ENCODE results near the gene KCNK7. TPM values are rescaled to one million over a fixed set of nuclear protein-coding genes. Genes with fewer than 3 reads are reported as not detected.

The KCNK7 gene
- total RNA-seq, 1 donor = not detected

GRCh38 chr11:65560555-65561418, 34.8 kb downstream of the KCNK7 start:
- no peak overlapping the region for H3K4me3 ChIP-seq (ENCODE audit: low read depth, low read length)
- TF ChIP-seq, protein P1, sequence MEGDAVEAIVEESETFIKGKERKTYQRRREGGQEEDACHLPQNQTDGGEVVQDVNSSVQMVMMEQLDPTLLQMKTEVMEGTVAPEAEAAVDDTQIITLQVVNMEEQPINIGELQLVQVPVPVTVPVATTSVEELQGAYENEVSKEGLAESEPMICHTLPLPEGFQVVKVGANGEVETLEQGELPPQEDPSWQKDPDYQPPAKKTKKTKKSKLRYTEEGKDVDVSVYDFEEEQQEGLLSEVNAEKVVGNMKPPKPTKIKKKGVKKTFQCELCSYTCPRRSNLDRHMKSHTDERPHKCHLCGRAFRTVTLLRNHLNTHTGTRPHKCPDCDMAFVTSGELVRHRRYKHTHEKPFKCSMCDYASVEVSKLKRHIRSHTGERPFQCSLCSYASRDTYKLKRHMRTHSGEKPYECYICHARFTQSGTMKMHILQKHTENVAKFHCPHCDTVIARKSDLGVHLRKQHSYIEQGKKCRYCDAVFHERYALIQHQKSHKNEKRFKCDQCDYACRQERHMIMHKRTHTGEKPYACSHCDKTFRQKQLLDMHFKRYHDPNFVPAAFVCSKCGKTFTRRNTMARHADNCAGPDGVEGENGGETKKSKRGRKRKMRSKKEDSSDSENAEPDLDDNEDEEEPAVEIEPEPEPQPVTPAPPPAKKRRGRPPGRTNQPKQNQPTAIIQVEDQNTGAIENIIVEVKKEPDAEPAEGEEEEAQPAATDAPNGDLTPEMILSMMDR (IDR thresholded peaks at IDR 0.05; ENCODE audit: insufficient read depth, low read depth, low read length) = no peak
- peak; percentile 73 for DNase-seq (ENCODE audit: low read depth)

GRCh38 chr11:65559951-65560537, 35.6 kb downstream of the KCNK7 start:
- DNase-seq (ENCODE audit: low read depth) = peak; percentile 23
- TF ChIP-seq, protein P1 (IDR thresholded peaks at IDR 0.05; ENCODE audit: insufficient read depth, low read depth, low read length) = no peak
- H3K4me3 ChIP-seq (ENCODE audit: low read depth, low read length) = no peak overlapping the region

GRCh38 chr11:65559535-65559934, 36.1 kb downstream of the KCNK7 start:
- no peak for DNase-seq (ENCODE audit: low read depth)
- no peak overlapping the region for H3K4me3 ChIP-seq (ENCODE audit: low read depth, low read length)
- TF ChIP-seq, protein P1 (IDR thresholded peaks at IDR 0.05; ENCODE audit: insufficient read depth, low read depth, low read length) = no peak

DNA sequence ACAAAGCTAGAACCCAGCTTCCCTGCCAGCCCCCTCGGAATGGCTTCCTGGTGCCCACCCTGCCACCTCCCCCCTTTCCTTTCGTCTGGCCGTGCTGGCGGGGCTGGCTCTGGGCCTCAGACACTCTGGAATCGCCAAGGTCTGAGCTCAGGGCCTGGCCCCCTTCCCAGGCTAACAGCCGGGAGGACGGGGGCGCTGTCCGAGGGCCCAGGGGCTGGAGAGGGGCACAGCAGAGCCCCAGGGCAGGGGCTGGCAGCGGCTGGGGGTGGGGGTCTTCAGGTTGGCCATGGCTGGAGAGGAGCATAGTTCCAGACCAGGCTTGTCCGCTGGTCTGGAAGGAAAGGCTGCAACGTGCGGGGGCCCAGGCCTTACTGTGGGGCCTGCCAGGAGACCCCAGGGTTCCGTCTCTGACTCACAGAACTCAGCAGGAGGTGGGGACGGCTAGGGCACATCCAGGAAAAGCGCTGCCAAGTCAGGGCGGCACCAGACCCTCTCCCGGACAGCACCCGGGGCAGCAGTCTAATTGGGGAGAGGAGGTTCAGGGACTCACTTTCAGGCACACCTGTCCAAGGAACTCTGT, 36.6 kb downstream of the KCNK7 start:
- DNase-seq (ENCODE audit: low read depth) = peak; percentile 32
- TF ChIP-seq, protein P1 (IDR thresholded peaks at IDR 0.05; ENCODE audit: insufficient read depth, low read depth, low read length) = no peak
- H3K4me3 ChIP-seq (ENCODE audit: low read depth, low read length) = peak overlapping the region; percentile 62

DNA sequence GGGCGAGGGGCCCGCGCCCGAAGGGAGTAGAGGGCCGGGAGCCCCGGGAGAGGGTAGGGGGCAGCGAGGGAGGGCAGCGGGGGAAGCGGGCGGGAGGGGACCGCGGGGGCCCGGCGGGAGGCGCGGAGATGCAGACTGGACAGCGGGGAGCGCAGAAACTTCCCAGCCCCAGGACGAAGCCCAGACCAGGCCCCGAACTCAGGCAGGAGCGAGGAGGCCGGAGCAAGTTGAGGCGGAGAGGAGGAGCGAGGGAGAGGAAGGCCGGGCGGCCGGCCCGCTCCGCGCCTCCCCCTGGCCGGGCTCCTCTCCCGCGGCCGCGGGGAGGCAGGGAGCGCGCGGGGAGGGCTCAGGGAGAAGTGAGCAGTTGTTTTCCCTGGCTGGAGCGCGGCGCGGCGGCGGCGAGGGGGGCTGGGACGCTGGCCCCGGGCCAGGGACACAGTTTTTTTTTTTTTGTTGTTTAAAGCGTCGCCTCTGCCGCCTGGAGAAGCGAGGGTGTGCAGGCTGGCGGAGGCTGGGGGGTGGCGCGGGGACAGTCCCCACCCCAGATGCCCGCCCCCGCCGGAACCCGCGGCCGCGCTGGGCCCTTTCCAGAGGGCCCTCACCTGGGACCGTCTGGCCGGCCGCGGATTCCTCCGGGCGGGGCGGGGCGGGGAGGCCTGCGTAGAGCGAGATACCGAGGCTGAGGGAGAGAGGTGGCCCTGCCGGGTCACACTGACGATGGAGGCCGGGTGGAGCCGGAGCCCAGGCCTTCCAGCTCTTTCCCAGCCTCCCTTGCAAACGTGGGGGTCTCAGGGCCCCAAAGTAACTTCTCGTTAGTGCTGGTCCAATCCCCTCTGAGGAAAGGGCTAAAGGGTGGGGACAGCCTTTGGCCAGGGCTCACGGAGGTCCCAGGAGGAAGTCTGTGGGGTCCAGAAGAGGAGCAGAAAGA, 37.3 kb downstream of the KCNK7 start, which contains the start of gene LTBP3:
Gene LTBP3, minus strand, starts transcription at position 358 of the 928 bp plus-strand sequence. CDS start 400 bp downstream, outside the sequence.
- DNase-seq (ENCODE audit: low read depth) = peak; percentile 76
- TF ChIP-seq, protein P1 (IDR thresholded peaks at IDR 0.05; ENCODE audit: insufficient read depth, low read depth, low read length) = no peak
- H3K4me3 ChIP-seq (ENCODE audit: low read depth, low read length) = peak within 1 kb of the TSS; percentile 66
